ENCODE data around the gene LAMB3. TPM values are rescaled to one million over a fixed set of nuclear protein-coding genes. Genes with fewer than 3 reads are reported as not detected.

Gene LAMB3
- total RNA-seq, 4 donors from 2014 or later: 70.0 to 181 (median 123) TPM

DNA sequence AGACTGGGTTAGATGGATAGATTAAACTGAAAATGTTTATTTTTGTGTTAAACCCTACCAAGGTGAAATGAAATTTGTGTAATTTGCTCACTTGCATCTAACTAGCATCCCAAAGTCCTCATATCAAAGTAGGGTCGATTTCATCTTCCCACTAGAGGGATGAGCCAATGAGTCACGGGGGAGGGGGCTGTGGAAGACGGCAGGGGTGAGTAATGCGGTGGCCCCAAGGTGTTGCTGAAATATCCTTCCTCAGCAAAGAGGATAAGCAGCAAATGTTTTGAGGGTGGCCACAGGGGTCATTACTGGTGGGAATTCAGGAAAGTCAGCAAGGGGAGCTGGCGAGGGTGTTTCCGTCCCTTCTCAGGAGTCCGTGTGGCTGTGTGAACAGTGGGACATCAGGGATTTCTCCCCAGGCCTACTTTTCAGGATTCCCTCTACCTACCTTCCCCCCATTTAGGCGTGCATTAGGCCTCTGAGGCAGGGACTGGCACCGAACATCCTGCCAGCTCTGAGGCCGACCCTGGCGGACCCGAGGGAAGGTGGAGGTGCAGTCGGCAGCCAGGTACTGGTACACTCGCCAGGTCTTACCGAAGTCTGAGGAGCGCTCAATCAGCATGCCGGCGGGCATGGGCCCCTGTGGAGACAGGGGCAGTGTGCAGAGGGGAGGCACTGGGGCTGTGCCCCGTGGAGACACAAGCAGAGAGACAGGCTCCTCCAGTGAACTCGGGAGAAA is 18.1 kb downstream of the LAMB3 start:
- WGBS, 2 donors: 84 to 88% methylated on average over 20 of the region's 20 CpGs
- DNase-seq (ENCODE audit: low spot score in 2 of 2): no peak
- no peak for TF ChIP-seq POLR2A (IDR thresholded peaks at IDR 0.05)
- TF ChIP-seq, protein P1, sequence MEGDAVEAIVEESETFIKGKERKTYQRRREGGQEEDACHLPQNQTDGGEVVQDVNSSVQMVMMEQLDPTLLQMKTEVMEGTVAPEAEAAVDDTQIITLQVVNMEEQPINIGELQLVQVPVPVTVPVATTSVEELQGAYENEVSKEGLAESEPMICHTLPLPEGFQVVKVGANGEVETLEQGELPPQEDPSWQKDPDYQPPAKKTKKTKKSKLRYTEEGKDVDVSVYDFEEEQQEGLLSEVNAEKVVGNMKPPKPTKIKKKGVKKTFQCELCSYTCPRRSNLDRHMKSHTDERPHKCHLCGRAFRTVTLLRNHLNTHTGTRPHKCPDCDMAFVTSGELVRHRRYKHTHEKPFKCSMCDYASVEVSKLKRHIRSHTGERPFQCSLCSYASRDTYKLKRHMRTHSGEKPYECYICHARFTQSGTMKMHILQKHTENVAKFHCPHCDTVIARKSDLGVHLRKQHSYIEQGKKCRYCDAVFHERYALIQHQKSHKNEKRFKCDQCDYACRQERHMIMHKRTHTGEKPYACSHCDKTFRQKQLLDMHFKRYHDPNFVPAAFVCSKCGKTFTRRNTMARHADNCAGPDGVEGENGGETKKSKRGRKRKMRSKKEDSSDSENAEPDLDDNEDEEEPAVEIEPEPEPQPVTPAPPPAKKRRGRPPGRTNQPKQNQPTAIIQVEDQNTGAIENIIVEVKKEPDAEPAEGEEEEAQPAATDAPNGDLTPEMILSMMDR (IDR thresholded peaks at IDR 0.05): no peak
- intact Hi-C loops (cut with DNase I; ENCODE audit: low total_unique reads): no loop called here
- H3K4me3 ChIP-seq (ENCODE audit: low read depth, poor library complexity, severe bottlenecking): no peak overlapping the region

DNA sequence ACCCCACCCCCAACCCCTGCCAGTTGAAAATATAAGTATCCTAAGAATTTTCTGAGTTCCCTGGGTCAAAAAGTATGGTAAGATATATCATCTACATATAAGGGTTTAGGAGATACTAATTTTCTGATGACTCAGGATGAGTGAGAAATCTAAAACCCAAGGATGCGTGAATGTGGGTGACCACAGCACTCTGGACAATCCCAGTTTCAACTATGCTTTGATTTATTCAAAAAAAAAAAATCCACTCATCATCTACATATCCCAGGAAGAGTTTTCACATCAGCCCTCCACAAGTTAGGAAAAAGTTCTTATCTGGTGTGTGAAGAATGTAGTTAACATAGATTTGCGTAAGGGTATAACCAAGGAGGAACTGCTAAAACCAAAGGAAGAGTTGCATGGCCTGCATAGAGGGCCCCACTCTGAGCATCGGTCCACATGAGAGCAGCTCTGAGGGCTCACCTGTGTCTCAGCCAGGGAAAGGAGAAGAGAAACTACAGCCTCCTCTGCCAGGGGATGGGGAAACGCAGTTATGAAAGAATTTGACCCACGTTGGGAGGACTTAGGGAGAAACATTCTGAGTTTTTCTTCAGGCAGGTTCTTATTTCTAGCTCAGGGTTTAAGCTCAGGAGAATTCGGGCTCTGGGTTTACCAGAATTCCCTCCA is 18.8 kb downstream of the LAMB3 start:
- WGBS, 2 donors: 84 to 91% methylated on average over 6 of the region's 6 CpGs
- H3K4me3 ChIP-seq (ENCODE audit: low read depth, poor library complexity, severe bottlenecking): no peak overlapping the region
- no peak for DNase-seq (ENCODE audit: low spot score in 2 of 2)
- intact Hi-C loops (cut with DNase I; ENCODE audit: low total_unique reads): no loop called here
- TF ChIP-seq, protein P1 (IDR thresholded peaks at IDR 0.05): no peak
- no peak for TF ChIP-seq POLR2A (IDR thresholded peaks at IDR 0.05)

- DNase-seq (ENCODE audit: low spot score in 2 of 2): no peak
- WGBS, 2 donors: 72 to 73% methylated on average over 11 to 17 of the region's 17 CpGs
- intact Hi-C loops (cut with DNase I; ENCODE audit: low total_unique reads): no loop called here
- H3K4me3 ChIP-seq (ENCODE audit: low read depth, poor library complexity, severe bottlenecking): no peak overlapping the region
- TF ChIP-seq POLR2A (IDR thresholded peaks at IDR 0.05): no peak
- TF ChIP-seq, protein P1 (IDR thresholded peaks at IDR 0.05): no peak
Observed at GRCh38 chr1:209630383-209631225, 21.6 kb downstream of the LAMB3 start.

GRCh38 chr1:209629621-209630382 is 22.4 kb downstream of the LAMB3 start:
- WGBS, 2 donors: 90 to 91% methylated on average over 11 of the region's 11 CpGs
- TF ChIP-seq, protein P1 (IDR thresholded peaks at IDR 0.05): no peak
- no peak for TF ChIP-seq POLR2A (IDR thresholded peaks at IDR 0.05)

GRCh38 chr1:209628618-209629299 is 23.5 kb downstream of the LAMB3 start:
- DNase-seq (ENCODE audit: low spot score in 2 of 2): no peak
- intact Hi-C loops (cut with DNase I; ENCODE audit: low total_unique reads): loop anchor here (10.0 kb wide), 1 partner anchor 66 kb away; no protein-coding TSS in a partner anchor
- WGBS, 2 donors: 82 to 91% methylated on average over 7 of the region's 7 CpGs

More at GRCh38 chr1:209629621-209630382, 22.4 kb downstream of the LAMB3 start:
- no peak for DNase-seq (ENCODE audit: low spot score in 2 of 2)
- H3K4me3 ChIP-seq (ENCODE audit: low read depth, poor library complexity, severe bottlenecking): no peak overlapping the region
- intact Hi-C loops (cut with DNase I; ENCODE audit: low total_unique reads): loop anchor here (10.0 kb wide), 1 partner anchor 65 kb away; no protein-coding TSS in a partner anchor

More at GRCh38 chr1:209628618-209629299, 23.5 kb downstream of the LAMB3 start:
- no peak overlapping the region for H3K4me3 ChIP-seq (ENCODE audit: low read depth, poor library complexity, severe bottlenecking)
- no peak for TF ChIP-seq POLR2A (IDR thresholded peaks at IDR 0.05)
- TF ChIP-seq, protein P1 (IDR thresholded peaks at IDR 0.05): no peak

All from lower leg skin (tissue), 4 donors.